Right lobe of liver (tissue), 6 donors: Measurements from ENCODE around the gene ZBTB45. TPM values are rescaled to one million over a fixed set of nuclear protein-coding genes. Genes with fewer than 3 reads are reported as not detected.

ENCODE experiments used
- ATAC-seq, 4 donors: fragments of 200-7000 bp; cut with Tn5 transposase; one replicate each; pipeline ENCODE4 v1.9.1; 2020; ENCODE audit warnings: mild to moderate bottlenecking in 4 of 4, moderate library complexity in 4 of 4
- DNase-seq, 3 donors: peaks; one replicate each; pipeline ENCODE4 v3.0.0-alpha.2; 2020
- H3K27ac ChIP-seq, 3 donors: fragments of 200-600 bp; one replicate each; pipeline ENCODE4 v1.8.0; 2022
- H3K27me3 ChIP-seq, 2 donors: fragments of 200-600 bp; one replicate each; pipeline ENCODE4 v1.8.0; 2022
- H3K36me3 ChIP-seq, 4 donors: fragments of 200-600 bp; sonication (generic) in 1 of 4; one replicate each; pipeline versions ENCODE4 v1.5.1 to v1.8.0; 2017 to 2022; ENCODE audit warnings: control low read depth in 1 of 4
- H3K4me1 ChIP-seq, 4 donors: fragments of 200-600 bp; sonication (generic) in 1 of 4; one replicate each; pipeline versions ENCODE4 v1.5.1 to v1.8.0; 2017 to 2022; ENCODE audit warnings: control low read depth in 1 of 4
- H3K4me3 ChIP-seq, 3 donors: fragments of 200-600 bp; one replicate each; pipeline ENCODE4 v1.8.0; 2022
- H3K9me3 ChIP-seq, 4 donors: fragments of 200-600 bp; sonication (generic) in 1 of 4; one replicate each; pipeline versions ENCODE4 v1.5.1 to v1.8.0; 2017 to 2022; ENCODE audit warnings: control low read depth in 1 of 4
- CTCF ChIP-seq, 4 donors: fragments of 200-600 bp in 3 of 4; fragments of 450-650 bp in 1 of 4; IDR thresholded peaks; one replicate each; pipeline versions ENCODE4 v1.5.1 to v1.8.0; 2016 to 2022; ENCODE audit warnings: antibody characterized with exemption in 4 of 4, mild to moderate bottlenecking in 2 of 4
- POLR2A ChIP-seq: fragments of 450-650 bp; IDR thresholded peaks from one replicate; pipeline ENCODE4 v1.6.1; 2017; ENCODE audit warnings: antibody characterized with exemption, mild to moderate bottlenecking
- WGBS: methylation state at CpG from one replicate; pipeline ENCODE4 v1.1.6; 2018; ENCODE audit warnings: low coverage, low lambda C conversion rate; ENCODE audit not compliant: insufficient coverage; ENCODE audit errors: missing lambda C conversion rate; 5-methylcytosine and 5-hydroxymethylcytosine counted together
- intact Hi-C, 2 donors: fragments of 100-400 bp; cut with DNase I; formaldehyde crosslinking; loops; one replicate each; pipeline versions ENCODE4 v1.11.2 to v1.14.1; 2022
- total RNA-seq, 6 experiments: library from RNA; depleted of rRNA in 2 of 6; stranded (reverse); fragments of >200 nt in 2 of 6; fragmentation: NEBNext Ultra II Directional in 3 of 6; extraction: Animal tissue kit (Norgen Biotek cat#: 25700) in 3 of 6; gene quantifications; one replicate each; pipeline versions ENCODE4 v1.1.0 to v1.2.4, GENCODE V29; 2016 to 2023
- donor health status: DM: no; HTN: yes; CAD: no.
- donor health status: DM: no; HTN: no; CAD: no.
- donor health status: DM: no; HTN: no; CAD: no.
- donor health status: DM: no; HTN: yes; CAD: no.
- donor health status: DM: no; HTN: yes; CAD: no.

ZBTB45 gene
- total RNA-seq, 6 experiments from 2014 or later: 3.5 to 4.8 (median 4.3) TPM

GRCh38 chr19:58551123-58551497, 31.5 kb upstream of the ZBTB45 start:
- Histone ChIP-seq H3K27me3 (no peaks in the 10 kb centered on the region), H3K4me3 (no peak overlapping the region), H3K4me1 (peaks cover 0 to 21% (median 9%) of the 10 kb centered on the region in 4 donors), H3K27ac (no peak overlapping the region), H3K9me3 (no peaks in the 10 kb centered on the region), H3K36me3 (peaks cover 17 to 64% (median 40%) of the 10 kb centered on the region in 4 donors)
- no peak for DNase-seq
- no peak for ATAC-seq
- WGBS: 36% methylated on average over 1 of the region's 1 CpG
- TF ChIP-seq CTCF (IDR thresholded peaks at IDR 0.05) (no peak), POLR2A (no peak)
- intact Hi-C loops: no loop called here

GRCh38 chr19:58550362-58551122, 30.9 kb upstream of the ZBTB45 start:
- no peak for TF ChIP-seq CTCF (IDR thresholded peaks at IDR 0.05)
- no peak for TF ChIP-seq POLR2A
- ATAC-seq: no peak
- 89% methylated on average over 10 of the region's 13 CpGs for whole genome bisulfite sequencing
- Histone ChIP-seq H3K4me3 (no peak overlapping the region), H3K27me3 (no peaks in the 10 kb centered on the region), H3K36me3 (peaks cover 17 to 61% (median 39%) of the 10 kb centered on the region in 4 donors), H3K4me1 (peaks cover 0 to 25% (median 11%) of the 10 kb centered on the region in 4 donors), H3K27ac (no peak overlapping the region), H3K9me3 (no peaks in the 10 kb centered on the region)
- DNase-seq: no peak
- intact Hi-C loops: no loop called here

- peaks cover 0 to 25% (median 11%) of the 10 kb centered on the region in 4 donors for H3K4me1 ChIP-seq
Observed at GRCh38 chr19:58549664-58550361, 30.2 kb upstream of the ZBTB45 start.

More at GRCh38 chr19:58549664-58550361, 30.2 kb upstream of the ZBTB45 start:
- peaks cover 17 to 61% (median 39%) of the 10 kb centered on the region in 4 donors for H3K36me3 ChIP-seq
- no peak overlapping the region for H3K4me3 ChIP-seq
- no peaks in the 10 kb centered on the region for H3K9me3 ChIP-seq
- no peak overlapping the region for H3K27ac ChIP-seq
- H3K27me3 ChIP-seq: no peaks in the 10 kb centered on the region
- DNase-seq (no peak), ATAC-seq (no peak)
- intact Hi-C loops: no loop called here
- WGBS: 80% methylated on average over 3 of the region's 11 CpGs
- TF ChIP-seq CTCF (IDR thresholded peaks at IDR 0.05) (no peak), POLR2A (no peak)
